ENCODE measurements around the gene SMARCC2.

The SMARCC2 gene

GRCh38 chr12:56152756-56153677 lies 36.3 kb downstream of the SMARCC2 start:
- no peak for TF ChIP-seq CTCF (IDR thresholded peaks at IDR 0.05; ENCODE audit: low read depth, low read length)
- TF ChIP-seq EZH2phosphoT487 (IDR thresholded peaks at IDR 0.05; ENCODE audit: low read depth) = no peak
- Histone ChIP-seq H3K4me1 (ENCODE audit: low read length) (peaks cover 17% of the 10 kb centered on the region), H3K9ac (ENCODE audit: low read length) (peak overlapping the region; percentile 86), H2AFZ (ENCODE audit: low read depth, low read length) (peak overlapping the region; percentile 6; the same call in 1 of the 2 replicates), H3K79me2 (ENCODE audit: low read length) (peaks cover 8% of the 10 kb centered on the region; the same call in 1 of the 2 replicates), H3K4me2 (ENCODE audit: low read length) (peak overlapping the region; percentile 94), H3K4me3 (ENCODE audit: low read length) (peak overlapping the region; percentile 91), H3K9me3 (ENCODE audit: insufficient read depth, low read length) (no peaks in the 10 kb centered on the region), H4K20me1 (ENCODE audit: insufficient read depth, low read length) (no peaks in the 10 kb centered on the region), H3K27ac (ENCODE audit: low read length) (no peak overlapping the region), H3K36me3 (replicated peaks; ENCODE audit: low read depth, low read length) (no peaks in the 10 kb centered on the region), H3K27me3 (ENCODE audit: low read depth, low read length) (no peaks in the 10 kb centered on the region)

- H3K9me3 ChIP-seq (ENCODE audit: insufficient read depth, low read length) = no peaks in the 10 kb centered on the region
- peaks cover 8% of the 10 kb centered on the region; the same call in 1 of the 2 replicates for H3K79me2 ChIP-seq (ENCODE audit: low read length)
- H3K9ac ChIP-seq (ENCODE audit: low read length) = peak within 1 kb of the TSS; percentile 86
- H2AFZ ChIP-seq (ENCODE audit: low read depth, low read length) = peak within 1 kb of the TSS; percentile 88
- no peaks in the 10 kb centered on the region for H3K27me3 ChIP-seq (ENCODE audit: low read depth, low read length)
- TF ChIP-seq EZH2phosphoT487 (IDR thresholded peaks at IDR 0.05; ENCODE audit: low read depth) (no peak), CTCF (IDR thresholded peaks at IDR 0.05; ENCODE audit: low read depth, low read length) (no peak)
- H3K36me3 ChIP-seq (replicated peaks; ENCODE audit: low read depth, low read length) = no peaks in the 10 kb centered on the region
- peaks cover 15% of the 10 kb centered on the region for H3K4me1 ChIP-seq (ENCODE audit: low read length)
- peak within 1 kb of the TSS; percentile 78 for H3K27ac ChIP-seq (ENCODE audit: low read length)
- peak within 1 kb of the TSS; percentile 94 for H3K4me2 ChIP-seq (ENCODE audit: low read length)
- peak within 1 kb of the TSS; percentile 91 for H3K4me3 ChIP-seq (ENCODE audit: low read length)
- no peaks in the 10 kb centered on the region for H4K20me1 ChIP-seq (ENCODE audit: insufficient read depth, low read length)
Measured at GRCh38 chr12:56152132-56152755, 37.0 kb downstream of the SMARCC2 start, which contains the start of gene MYL6B. Gene MYL6B, plus strand, starts transcription at chr12:56152587. Its CDS starts 1,332 bp downstream, at chr12:56153919.

GRCh38 chr12:56151672-56152131 lies 37.6 kb downstream of the SMARCC2 start:
- H4K20me1 ChIP-seq (ENCODE audit: insufficient read depth, low read length) = no peaks in the 10 kb centered on the region
- peak overlapping the region; percentile 86 for H3K9ac ChIP-seq (ENCODE audit: low read length)
- no peaks in the 10 kb centered on the region for H3K27me3 ChIP-seq (ENCODE audit: low read depth, low read length)
- H3K4me1 ChIP-seq (ENCODE audit: low read length) = peaks cover 11% of the 10 kb centered on the region
- H3K27ac ChIP-seq (ENCODE audit: low read length) = peak overlapping the region; percentile 78
- TF ChIP-seq CTCF (IDR thresholded peaks at IDR 0.05; ENCODE audit: low read depth, low read length) (peak; percentile 34), EZH2phosphoT487 (IDR thresholded peaks at IDR 0.05; ENCODE audit: low read depth) (no peak)
- no peaks in the 10 kb centered on the region for H3K9me3 ChIP-seq (ENCODE audit: insufficient read depth, low read length)
- peaks cover 8% of the 10 kb centered on the region; the same call in 1 of the 2 replicates for H3K79me2 ChIP-seq (ENCODE audit: low read length)
- H3K36me3 ChIP-seq (replicated peaks; ENCODE audit: low read depth, low read length) = no peaks in the 10 kb centered on the region
- peak overlapping the region; percentile 91 for H3K4me3 ChIP-seq (ENCODE audit: low read length)
- peak overlapping the region; percentile 91 for H3K4me2 ChIP-seq (ENCODE audit: low read length)
- H2AFZ ChIP-seq (ENCODE audit: low read depth, low read length) = peak overlapping the region; percentile 88

- H3K4me1 ChIP-seq (ENCODE audit: low read length) = peaks cover 11% of the 10 kb centered on the region
- H3K9me3 ChIP-seq (ENCODE audit: insufficient read depth, low read length) = no peaks in the 10 kb centered on the region
- no peak overlapping the region for H2AFZ ChIP-seq (ENCODE audit: low read depth, low read length)
- H3K27me3 ChIP-seq (ENCODE audit: low read depth, low read length) = no peaks in the 10 kb centered on the region
- no peak overlapping the region for H3K4me3 ChIP-seq (ENCODE audit: low read length)
- peaks cover 8% of the 10 kb centered on the region; the same call in 1 of the 2 replicates for H3K79me2 ChIP-seq (ENCODE audit: low read length)
- H4K20me1 ChIP-seq (ENCODE audit: insufficient read depth, low read length) = no peaks in the 10 kb centered on the region
- H3K4me2 ChIP-seq (ENCODE audit: low read length) = no peak overlapping the region
- H3K9ac ChIP-seq (ENCODE audit: low read length) = no peak overlapping the region
- TF ChIP-seq EZH2phosphoT487 (IDR thresholded peaks at IDR 0.05; ENCODE audit: low read depth) (no peak), CTCF (IDR thresholded peaks at IDR 0.05; ENCODE audit: low read depth, low read length) (no peak)
- H3K36me3 ChIP-seq (replicated peaks; ENCODE audit: low read depth, low read length) = no peaks in the 10 kb centered on the region
- no peak overlapping the region for H3K27ac ChIP-seq (ENCODE audit: low read length)
Measured at GRCh38 chr12:56150563-56150962, 38.7 kb downstream of the SMARCC2 start.
